KMS-11 (cell line): Measurements from ENCODE around the gene CUEDC1.

ENCODE experiments used
- H2AFZ ChIP-seq: fragments of 200-600 bp; sonication (generic); 2 replicates; pipeline ENCODE4 v1.6.1; 2016; ENCODE audit warnings: antibody characterized with exemption, mixed run types, low read depth
- H3K27ac ChIP-seq: fragments of 200-600 bp; sonication (generic); 2 replicates; pipeline ENCODE4 v1.6.1; 2016; ENCODE audit warnings: mild to moderate bottlenecking, mixed run types
- H3K27me3 ChIP-seq: fragments of 200-600 bp; sonication (generic); 2 replicates; pipeline ENCODE4 v1.6.1; 2017; ENCODE audit warnings: mild to moderate bottlenecking, low read depth, mixed run types, moderate library complexity; ENCODE audit not compliant: insufficient read depth
- H3K36me3 ChIP-seq: fragments of 200-600 bp; sonication (generic); 2 replicates; pipeline ENCODE4 v1.6.1; 2017; ENCODE audit warnings: mild to moderate bottlenecking, mixed run types; ENCODE audit not compliant: insufficient read depth
- H3K4me1 ChIP-seq: fragments of 200-600 bp; sonication (generic); 2 replicates; pipeline ENCODE4 v1.6.1; 2016; ENCODE audit warnings: mild to moderate bottlenecking, low read depth, mixed run types; ENCODE audit not compliant: poor library complexity, severe bottlenecking
- H3K4me2 ChIP-seq: fragments of 200-600 bp; sonication (generic); 2 replicates; pipeline ENCODE4 v1.7.0; 2016; ENCODE audit warnings: mild to moderate bottlenecking, mixed run types
- H3K4me3 ChIP-seq: fragments of 200-600 bp; sonication (generic); IDR thresholded peaks from 2 replicates; pipeline ENCODE4 v1.6.1; 2017; ENCODE audit warnings: low read depth, low read length, mixed read lengths; ENCODE audit not compliant: insufficient read depth
- H3K79me2 ChIP-seq: fragments of 200-600 bp; sonication (generic); 2 replicates; pipeline ENCODE4 v1.6.1; 2016; ENCODE audit warnings: low read depth, mixed run types; ENCODE audit not compliant: insufficient read depth
- H3K9ac ChIP-seq: fragments of 200-600 bp; sonication (generic); 2 replicates; pipeline ENCODE4 v1.6.1; 2016; ENCODE audit warnings: mild to moderate bottlenecking, mixed run types
- H4K20me1 ChIP-seq: fragments of 200-600 bp; sonication (generic); 2 replicates; pipeline ENCODE4 v1.6.1; 2016; ENCODE audit warnings: mild to moderate bottlenecking, mixed run types; ENCODE audit not compliant: insufficient read depth
- TF ChIP-seq, protein P1 (sequence below): fragments of 200-600 bp; sonication (generic); conservative IDR thresholded peaks from 2 replicates; pipeline ENCODE4 v1.6.1; 2017; ENCODE audit warnings: low read depth, mild to moderate bottlenecking, antibody characterized with exemption, low read length, moderate library complexity, mixed read lengths

The CUEDC1 gene

DNA sequence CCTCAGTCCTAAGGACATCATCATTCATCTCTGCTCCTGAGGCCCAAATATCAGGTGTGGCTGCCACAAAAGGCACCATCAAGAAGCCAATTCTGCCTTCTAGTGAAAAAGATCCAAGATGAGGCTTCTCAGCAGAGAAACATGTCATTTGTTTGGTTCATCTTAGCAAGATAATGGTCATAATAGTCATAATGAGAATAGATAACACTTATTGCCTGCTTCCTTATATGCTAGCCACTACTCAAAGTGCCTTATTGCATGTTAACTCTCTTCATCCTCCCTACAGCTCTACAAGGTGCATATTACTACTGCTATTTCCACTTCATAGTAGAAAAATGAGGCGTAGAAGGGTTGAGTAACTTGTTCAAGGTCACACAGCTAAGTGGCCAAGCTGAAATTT is 60.4 kb downstream of the CUEDC1 start:
- H3K27me3 ChIP-seq: no peaks in the 10 kb centered on the region
- no peaks in the 10 kb centered on the region for H3K79me2 ChIP-seq
- no peaks in the 10 kb centered on the region for H3K36me3 ChIP-seq
- no peak overlapping the region for H3K4me2 ChIP-seq
- H3K9ac ChIP-seq: no peak overlapping the region
- H2AFZ ChIP-seq: no peak overlapping the region
- no peaks in the 10 kb centered on the region for H4K20me1 ChIP-seq
- TF ChIP-seq, protein P1, sequence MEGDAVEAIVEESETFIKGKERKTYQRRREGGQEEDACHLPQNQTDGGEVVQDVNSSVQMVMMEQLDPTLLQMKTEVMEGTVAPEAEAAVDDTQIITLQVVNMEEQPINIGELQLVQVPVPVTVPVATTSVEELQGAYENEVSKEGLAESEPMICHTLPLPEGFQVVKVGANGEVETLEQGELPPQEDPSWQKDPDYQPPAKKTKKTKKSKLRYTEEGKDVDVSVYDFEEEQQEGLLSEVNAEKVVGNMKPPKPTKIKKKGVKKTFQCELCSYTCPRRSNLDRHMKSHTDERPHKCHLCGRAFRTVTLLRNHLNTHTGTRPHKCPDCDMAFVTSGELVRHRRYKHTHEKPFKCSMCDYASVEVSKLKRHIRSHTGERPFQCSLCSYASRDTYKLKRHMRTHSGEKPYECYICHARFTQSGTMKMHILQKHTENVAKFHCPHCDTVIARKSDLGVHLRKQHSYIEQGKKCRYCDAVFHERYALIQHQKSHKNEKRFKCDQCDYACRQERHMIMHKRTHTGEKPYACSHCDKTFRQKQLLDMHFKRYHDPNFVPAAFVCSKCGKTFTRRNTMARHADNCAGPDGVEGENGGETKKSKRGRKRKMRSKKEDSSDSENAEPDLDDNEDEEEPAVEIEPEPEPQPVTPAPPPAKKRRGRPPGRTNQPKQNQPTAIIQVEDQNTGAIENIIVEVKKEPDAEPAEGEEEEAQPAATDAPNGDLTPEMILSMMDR: no peak
- no peak overlapping the region for H3K27ac ChIP-seq
- no peak overlapping the region for H3K4me3 ChIP-seq
- H3K4me1 ChIP-seq: peaks cover 28% of the 10 kb centered on the region

DNA sequence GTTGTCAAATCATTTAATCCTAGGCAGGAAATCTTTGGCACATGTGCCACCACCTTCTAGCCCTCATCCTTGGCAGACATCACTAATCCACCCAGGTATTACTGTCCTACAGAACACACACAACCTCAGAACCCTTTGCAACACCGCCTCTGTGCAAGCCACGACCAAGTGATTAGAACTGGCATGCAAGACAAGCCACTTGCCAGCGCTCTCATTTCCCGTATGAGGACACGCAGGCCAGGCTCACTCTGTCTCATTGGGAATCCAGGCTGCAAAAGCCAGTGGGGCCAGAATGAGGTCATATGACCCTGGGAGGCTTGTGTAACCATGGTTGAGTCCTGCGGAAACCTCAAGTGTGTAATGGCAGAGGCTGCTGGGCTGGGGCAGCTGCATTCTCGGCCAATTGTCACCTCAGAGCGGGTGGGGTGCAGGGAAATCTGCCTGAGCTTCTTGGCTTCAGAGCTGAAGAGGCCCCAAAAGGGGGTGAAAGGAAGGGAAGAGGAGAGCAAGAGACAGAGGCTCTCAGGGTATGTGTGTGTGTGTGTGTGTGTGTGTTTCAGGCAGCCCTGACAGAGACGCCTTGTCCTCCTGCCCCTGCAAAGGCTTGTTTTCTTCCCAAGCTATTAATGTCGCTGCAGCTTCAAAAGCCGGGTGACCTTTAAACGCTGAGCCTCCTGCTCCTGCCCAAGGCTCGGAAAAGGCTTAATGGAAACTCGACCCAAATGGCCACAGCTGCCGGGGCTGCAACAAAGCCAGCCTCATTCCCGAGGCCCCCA is 62.2 kb downstream of the CUEDC1 start:
- H3K79me2 ChIP-seq: no peaks in the 10 kb centered on the region

DNA sequence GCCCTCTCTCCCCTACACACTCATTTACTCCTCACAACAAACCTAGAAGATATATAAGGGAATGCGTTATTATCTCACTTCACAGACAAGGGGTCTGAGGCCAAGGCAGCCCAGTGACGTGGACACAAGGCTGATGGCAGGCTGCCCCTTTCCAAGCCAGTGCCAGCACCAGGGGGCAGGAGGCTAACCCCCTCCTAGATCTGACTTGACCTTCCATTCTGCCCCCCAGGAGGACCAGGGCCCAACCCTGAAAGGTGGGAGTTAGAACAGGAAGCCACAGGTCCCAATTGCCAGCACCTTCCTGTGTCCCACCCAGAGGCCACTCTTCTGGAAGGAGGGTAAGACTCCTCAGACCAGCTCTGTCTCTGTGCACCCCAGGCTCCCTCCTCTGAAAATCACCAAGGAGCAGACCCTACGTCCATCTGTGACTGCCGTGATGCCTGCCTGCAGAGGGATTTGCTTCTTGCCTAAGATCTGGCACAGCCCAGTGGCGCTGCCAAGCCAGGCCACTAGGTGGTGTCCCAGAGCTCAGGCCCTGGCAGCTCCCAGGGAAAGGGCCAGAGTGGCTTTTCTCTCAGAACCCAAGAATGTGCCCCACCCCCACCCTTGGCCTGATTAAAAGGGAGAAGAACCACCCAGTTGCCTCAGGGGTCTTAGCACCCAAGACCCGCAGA is 62.9 kb downstream of the CUEDC1 start:
- no peak overlapping the region; the same call in 1 of the 2 replicates for H3K4me2 ChIP-seq
- H3K79me2 ChIP-seq: no peaks in the 10 kb centered on the region
- H3K36me3 ChIP-seq: no peaks in the 10 kb centered on the region
- H3K27me3 ChIP-seq: no peaks in the 10 kb centered on the region
- no peak overlapping the region for H3K27ac ChIP-seq
- TF ChIP-seq, protein P1: peak; percentile 98
- no peaks in the 10 kb centered on the region for H4K20me1 ChIP-seq
- no peak overlapping the region for H3K9ac ChIP-seq
- H3K4me1 ChIP-seq: peaks cover 21% of the 10 kb centered on the region
- no peak overlapping the region for H3K4me3 ChIP-seq
- H2AFZ ChIP-seq: no peak overlapping the region

More for the DNA sequence above, 62.2 kb downstream of the CUEDC1 start:
- Histone ChIP-seq H3K27ac (no peak overlapping the region), H3K36me3 (no peaks in the 10 kb centered on the region), H3K4me2 (no peak overlapping the region; the same call in 1 of the 2 replicates), H2AFZ (no peak overlapping the region), H3K27me3 (no peaks in the 10 kb centered on the region), H3K9ac (no peak overlapping the region), H3K4me1 (peaks cover 21% of the 10 kb centered on the region), H4K20me1 (no peaks in the 10 kb centered on the region), H3K4me3 (no peak overlapping the region)
- TF ChIP-seq, protein P1: peak; percentile 74

DNA sequence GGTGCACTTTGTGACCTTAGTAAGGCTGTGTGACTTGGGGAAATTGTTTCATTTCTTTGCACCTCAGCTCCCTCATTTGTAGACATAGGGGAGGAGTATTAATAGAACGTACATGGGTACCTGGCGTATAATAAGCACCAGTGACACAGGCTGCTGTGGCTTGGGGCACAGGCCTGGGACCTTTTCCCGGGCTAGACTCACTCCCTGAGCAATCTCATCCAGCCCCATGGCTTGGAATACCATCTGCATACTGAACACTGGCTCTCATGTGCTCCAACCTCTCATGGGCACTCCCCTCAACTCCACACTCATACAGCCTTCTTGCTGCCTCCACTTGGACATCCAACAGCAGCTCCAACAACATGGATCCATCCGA is 64.4 kb downstream of the CUEDC1 start:
- no peak overlapping the region for H3K4me2 ChIP-seq
- TF ChIP-seq, protein P1: no peak
- no peak overlapping the region for H2AFZ ChIP-seq
- H3K4me1 ChIP-seq: peaks cover 21% of the 10 kb centered on the region
- no peaks in the 10 kb centered on the region for H4K20me1 ChIP-seq
- H3K4me3 ChIP-seq: no peak overlapping the region
- H3K27ac ChIP-seq: no peak overlapping the region
- no peaks in the 10 kb centered on the region for H3K36me3 ChIP-seq
- H3K79me2 ChIP-seq: no peaks in the 10 kb centered on the region
- no peaks in the 10 kb centered on the region for H3K27me3 ChIP-seq
- no peak overlapping the region for H3K9ac ChIP-seq
